OCI-LY7 (cell line): Measurements from ENCODE around the gene AUTS2. TPM values are rescaled to one million over a fixed set of nuclear protein-coding genes. Genes with fewer than 3 reads are reported as not detected.

Source experiments
- BruUV-seq: library from RNA; stranded (reverse); fragments of 400-500 nt; replicated peaks from 2 replicates; lab custom pipeline; 2021; lab: Mats Ljungman, UMichigan
- CTCF ChIA-PET: fragments of 300-600 bp; sonication (Branson Sonifier 250); formaldehyde crosslinking; loops from one replicate; lab custom pipeline; 2022; ENCODE audit warnings: antibody characterized with exemption; ENCODE audit not compliant: unreplicated experiment; lab: Charles Lee
- POLR2A ChIA-PET: fragments of 300-600 bp; sonication (Branson Sonifier 250); formaldehyde crosslinking; loops from one replicate; lab custom pipeline; 2022; ENCODE audit warnings: antibody characterized with exemption; lab: Charles Lee
- DNase-seq: peaks from one replicate; pipeline ENCODE4 v3.0.0-alpha.2; 2015; ENCODE audit warnings: low spot score
- H2AFZ ChIP-seq: fragments of 200-600 bp; sonication (generic), shearing (Covaris generic); 2 replicates; pipeline ENCODE4 v1.6.1; 2014; ENCODE audit warnings: mild to moderate bottlenecking, antibody characterized with exemption, low read length, moderate library complexity
- H3K27ac ChIP-seq: fragments of 200-600 bp; sonication (generic); 2 replicates; pipeline ENCODE4 v1.5.1; 2014; ENCODE audit warnings: mixed run types, low read depth, mild to moderate bottlenecking, moderate library complexity, low read length, inconsistent platforms; ENCODE audit not compliant: poor library complexity, severe bottlenecking
- H3K36me3 ChIP-seq: fragments of 200-600 bp; sonication (generic); 2 replicates; pipeline ENCODE4 v1.6.1; 2014; ENCODE audit warnings: mild to moderate bottlenecking, antibody characterized with exemption, low read length, moderate library complexity, mixed read lengths; ENCODE audit not compliant: insufficient read depth
- H3K4me1 ChIP-seq: fragments of 200-600 bp; sonication (generic); 2 replicates; pipeline ENCODE4 v1.5.1; 2014; ENCODE audit warnings: mild to moderate bottlenecking, low read length; ENCODE audit not compliant: insufficient read depth, poor library complexity, severe bottlenecking
- H3K4me2 ChIP-seq: fragments of 200-600 bp; sonication (generic); 2 replicates; pipeline ENCODE4 v1.6.1; 2014; ENCODE audit warnings: mild to moderate bottlenecking, low read length
- H3K4me3 ChIP-seq: fragments of 200-600 bp; sonication (generic); 2 replicates; pipeline ENCODE4 v1.5.1; 2014; ENCODE audit warnings: mild to moderate bottlenecking, low read depth, low read length; ENCODE audit not compliant: poor library complexity, severe bottlenecking
- H3K79me2 ChIP-seq: fragments of 200-600 bp; sonication (generic); 2 replicates; pipeline ENCODE4 v1.6.1; 2016; ENCODE audit warnings: low read depth, mild to moderate bottlenecking, low read length, moderate library complexity, mixed read lengths; ENCODE audit not compliant: insufficient read depth
- H3K9me2 ChIP-seq: fragments of 200-600 bp; sonication (generic); 2 replicates; pipeline ENCODE4 v1.6.1; 2016; ENCODE audit warnings: mild to moderate bottlenecking, low read length, mixed read lengths; ENCODE audit not compliant: insufficient read depth
- H3K9me3 ChIP-seq: fragments of 200-600 bp; sonication (generic); 2 replicates; pipeline ENCODE4 v1.6.1; 2014; ENCODE audit warnings: mild to moderate bottlenecking, mixed run types, low read length, mixed read lengths
- H4K20me1 ChIP-seq: fragments of 200-600 bp; sonication (generic); 2 replicates; pipeline ENCODE4 v1.6.1; 2014; ENCODE audit warnings: mild to moderate bottlenecking, antibody characterized with exemption, low read length, moderate library complexity, mixed read lengths; ENCODE audit not compliant: insufficient read depth
- EZH2phosphoT487 ChIP-seq: fragments of 200-600 bp; sonication (generic); IDR thresholded peaks from 2 replicates; pipeline ENCODE4 v1.6.1; 2018; ENCODE audit warnings: low read depth, borderline replicate concordance, mild to moderate bottlenecking, mixed run types, antibody characterized with exemption, low read length, moderate library complexity, mixed read lengths
- intact Hi-C: fragments of 100-400 bp; cut with micrococcal nuclease; formaldehyde crosslinking; loops from one replicate; pipeline ENCODE4 v1.10.0; 2022; ENCODE audit not compliant: unreplicated experiment
- total RNA-seq, 2 experiments: library from RNA; depleted of rRNA in 1 of 2; stranded (reverse); fragments of >200 nt in 1 of 2; shearing (Covaris generic) in 1 of 2; gene quantifications; 2 replicates each; pipeline ENCODE4 v1.2.3, GENCODE V29; 2014 to 2022
- TF ChIP-seq, protein P1 (sequence below): fragments of 200-600 bp; sonication (generic); conservative IDR thresholded peaks from 2 replicates; pipeline ENCODE4 v1.5.1; 2014; ENCODE audit warnings: mild to moderate bottlenecking, antibody characterized with exemption, low read length, moderate library complexity, mixed read lengths

Gene AUTS2
- total RNA-seq, 2 experiments from 2014 or later = 37.9 to 78.5 TPM

DNA sequence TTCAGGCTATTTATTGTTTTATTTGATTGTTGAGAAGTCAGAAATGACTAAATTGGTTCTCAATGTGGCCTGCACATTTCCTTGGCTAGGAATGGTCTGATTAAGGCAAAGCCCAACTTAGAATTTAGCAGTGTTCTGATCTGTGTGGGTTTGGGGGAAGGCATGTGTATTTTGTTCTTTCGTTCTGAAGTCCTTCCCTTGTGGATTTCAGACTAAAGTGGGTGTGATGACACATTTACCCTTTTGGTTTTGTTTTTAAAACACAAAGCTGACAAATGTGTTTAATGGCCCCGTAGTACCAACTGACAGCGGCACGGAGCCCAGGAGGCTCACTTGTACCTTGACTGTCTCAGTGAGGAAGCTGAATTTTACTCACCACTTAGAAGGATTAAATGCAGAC, 1081.4 kb downstream of the AUTS2 start:
- H4K20me1 ChIP-seq = no peaks in the 10 kb centered on the region
- H3K27ac ChIP-seq = no peak overlapping the region
- no peaks in the 10 kb centered on the region for H3K79me2 ChIP-seq
- POLR2A ChIA-PET = interaction anchor here (0.5 kb wide), 1 partner anchor 15 kb away, joined by 5 read pairs; no protein-coding TSS in a partner anchor
- H2AFZ ChIP-seq = no peak overlapping the region
- H3K4me2 ChIP-seq = no peak overlapping the region
- BruUV-seq = no TSS peak
- CTCF ChIA-PET = no interaction called here
- intact Hi-C loops = no loop called here
- H3K4me1 ChIP-seq = peaks cover 11% of the 10 kb centered on the region
- no peaks in the 10 kb centered on the region for H3K9me2 ChIP-seq
- DNase-seq = no peak
- TF ChIP-seq, protein P1, sequence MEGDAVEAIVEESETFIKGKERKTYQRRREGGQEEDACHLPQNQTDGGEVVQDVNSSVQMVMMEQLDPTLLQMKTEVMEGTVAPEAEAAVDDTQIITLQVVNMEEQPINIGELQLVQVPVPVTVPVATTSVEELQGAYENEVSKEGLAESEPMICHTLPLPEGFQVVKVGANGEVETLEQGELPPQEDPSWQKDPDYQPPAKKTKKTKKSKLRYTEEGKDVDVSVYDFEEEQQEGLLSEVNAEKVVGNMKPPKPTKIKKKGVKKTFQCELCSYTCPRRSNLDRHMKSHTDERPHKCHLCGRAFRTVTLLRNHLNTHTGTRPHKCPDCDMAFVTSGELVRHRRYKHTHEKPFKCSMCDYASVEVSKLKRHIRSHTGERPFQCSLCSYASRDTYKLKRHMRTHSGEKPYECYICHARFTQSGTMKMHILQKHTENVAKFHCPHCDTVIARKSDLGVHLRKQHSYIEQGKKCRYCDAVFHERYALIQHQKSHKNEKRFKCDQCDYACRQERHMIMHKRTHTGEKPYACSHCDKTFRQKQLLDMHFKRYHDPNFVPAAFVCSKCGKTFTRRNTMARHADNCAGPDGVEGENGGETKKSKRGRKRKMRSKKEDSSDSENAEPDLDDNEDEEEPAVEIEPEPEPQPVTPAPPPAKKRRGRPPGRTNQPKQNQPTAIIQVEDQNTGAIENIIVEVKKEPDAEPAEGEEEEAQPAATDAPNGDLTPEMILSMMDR = no peak
- no peak for TF ChIP-seq EZH2phosphoT487
- H3K9me3 ChIP-seq = no peaks in the 10 kb centered on the region
- H3K4me3 ChIP-seq = no peak overlapping the region
- H3K36me3 ChIP-seq = no peaks in the 10 kb centered on the region

DNA sequence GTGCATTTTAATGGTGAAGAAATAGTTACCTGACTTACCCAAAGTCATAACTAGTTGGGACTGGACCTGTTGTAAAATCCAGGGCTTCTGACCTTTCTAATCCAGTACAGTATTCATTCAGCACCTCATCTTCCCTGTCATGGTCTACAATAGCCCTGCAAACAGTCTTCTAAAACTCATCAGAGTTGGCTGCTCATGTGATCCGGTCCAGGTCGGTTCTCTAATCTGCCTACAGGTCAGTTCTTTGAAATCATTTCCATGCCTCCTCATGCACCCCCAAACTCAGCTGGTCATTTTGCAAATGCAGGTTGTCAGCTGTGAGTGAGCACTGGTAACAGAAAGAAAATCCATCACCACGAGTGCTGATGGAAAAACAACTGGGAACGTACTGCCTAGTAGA, 1082.0 kb downstream of the AUTS2 start:
- no peak overlapping the region for H2AFZ ChIP-seq
- no peak overlapping the region for H3K4me3 ChIP-seq
- H3K4me2 ChIP-seq = no peak overlapping the region
- DNase-seq = no peak
- peaks cover 11% of the 10 kb centered on the region for H3K4me1 ChIP-seq
- ChIA-PET CTCF (no interaction called here), POLR2A (no interaction called here)
- H3K27ac ChIP-seq = no peak overlapping the region
- H4K20me1 ChIP-seq = no peaks in the 10 kb centered on the region
- intact Hi-C loops = no loop called here
- BruUV-seq = no TSS peak
- H3K9me3 ChIP-seq = no peaks in the 10 kb centered on the region
- H3K36me3 ChIP-seq = no peaks in the 10 kb centered on the region
- H3K9me2 ChIP-seq = no peaks in the 10 kb centered on the region
- H3K79me2 ChIP-seq = no peaks in the 10 kb centered on the region
- TF ChIP-seq, protein P1 = no peak
- TF ChIP-seq EZH2phosphoT487 = no peak

DNA sequence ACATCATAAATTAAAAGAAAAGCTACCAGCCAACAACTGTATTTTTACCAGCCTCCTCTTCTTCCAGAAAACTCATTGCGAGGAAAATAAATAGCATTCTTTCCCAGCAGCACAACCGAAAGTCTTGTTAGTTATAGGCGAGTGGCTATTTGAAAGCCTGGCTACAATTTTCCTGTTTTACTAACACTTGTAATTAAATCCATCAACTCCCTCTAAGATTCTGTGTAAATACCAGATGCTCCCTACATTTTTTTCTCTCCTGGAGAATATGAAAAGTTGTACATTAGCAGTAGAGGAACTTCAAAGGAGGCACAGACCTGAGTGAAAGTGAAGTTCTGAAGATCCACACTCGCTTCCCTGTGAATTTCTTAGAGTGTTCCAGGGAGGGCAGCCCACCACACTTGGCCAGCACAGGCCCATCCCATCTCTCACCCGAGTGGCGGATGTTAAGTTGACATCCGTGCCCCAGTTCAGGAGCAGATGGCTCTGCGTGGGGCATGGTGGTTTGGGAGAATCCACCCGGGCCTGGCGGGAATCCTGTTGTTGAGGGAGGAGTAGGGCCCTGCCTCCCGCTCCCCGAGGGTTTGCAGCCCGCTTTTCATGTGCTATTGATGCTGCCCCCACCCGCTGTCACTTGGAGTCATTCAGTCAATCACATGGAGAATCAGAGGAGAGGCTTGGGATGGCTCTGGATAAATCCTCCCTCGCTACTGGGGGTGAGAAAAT, 1082.6 kb downstream of the AUTS2 start:
- ChIA-PET CTCF (no interaction called here), POLR2A (no interaction called here)
- H3K9me3 ChIP-seq = no peaks in the 10 kb centered on the region
- TF ChIP-seq, protein P1 = no peak
- no peak for TF ChIP-seq EZH2phosphoT487
- H3K79me2 ChIP-seq = no peaks in the 10 kb centered on the region
- BruUV-seq = no TSS peak
- no peaks in the 10 kb centered on the region for H3K36me3 ChIP-seq
- H3K4me2 ChIP-seq = no peak overlapping the region
- no peak for DNase-seq
- no peaks in the 10 kb centered on the region for H3K9me2 ChIP-seq
- intact Hi-C loops = no loop called here
- H4K20me1 ChIP-seq = no peaks in the 10 kb centered on the region
- H2AFZ ChIP-seq = no peak overlapping the region
- H3K27ac ChIP-seq = no peak overlapping the region
- H3K4me1 ChIP-seq = peaks cover 11% of the 10 kb centered on the region
- no peak overlapping the region for H3K4me3 ChIP-seq
